Parathyroid adenoma (tissue), 2 donors: ENCODE results near the gene CFAP100.

ENCODE experiments used
- H2AFZ ChIP-seq: fragments of 300-600 bp; sonication (generic); one replicate; pipeline ENCODE4 v1.7.0; 2017; ENCODE audit warnings: antibody characterized with exemption, mild to moderate bottlenecking
- H3K27ac ChIP-seq: fragments of 300-600 bp; sonication (generic); one replicate; pipeline ENCODE4 v1.7.0; 2017
- H3K27me3 ChIP-seq: fragments of 300-600 bp; sonication (generic); one replicate; pipeline ENCODE4 v1.7.0; 2017; ENCODE audit warnings: low read length; ENCODE audit not compliant: control insufficient read depth, insufficient read depth
- H3K36me3 ChIP-seq: fragments of 300-600 bp; sonication (generic); one replicate; pipeline ENCODE4 v1.7.0; 2017; ENCODE audit warnings: low read length; ENCODE audit not compliant: control insufficient read depth, insufficient read depth
- H3K4me1 ChIP-seq: fragments of 300-600 bp; sonication (generic); one replicate; pipeline ENCODE4 v1.7.0; 2017; ENCODE audit warnings: control low read depth
- H3K4me2 ChIP-seq: fragments of 300-600 bp; sonication (generic); one replicate; pipeline ENCODE4 v1.7.0; 2017; ENCODE audit warnings: low read length
- H3K4me3 ChIP-seq: fragments of 300-600 bp; sonication (generic); one replicate; pipeline ENCODE4 v1.7.0; 2017; ENCODE audit warnings: low read depth, low read length
- H3K79me2 ChIP-seq: fragments of 300-600 bp; sonication (generic); one replicate; pipeline ENCODE4 v1.7.0; 2017; ENCODE audit warnings: control low read depth
- H3K9ac ChIP-seq: fragments of 300-600 bp; sonication (generic); one replicate; pipeline ENCODE4 v1.7.0; 2017; ENCODE audit warnings: mild to moderate bottlenecking
- H3K9me3 ChIP-seq: fragments of 300-600 bp; sonication (generic); one replicate; pipeline ENCODE4 v1.7.0; 2017; ENCODE audit warnings: low read length; ENCODE audit not compliant: control insufficient read depth
- TF ChIP-seq, protein P1 (sequence below): fragments of 300-600 bp; sonication (generic); IDR thresholded peaks from one replicate; pipeline ENCODE4 v1.7.0; 2017; ENCODE audit warnings: antibody characterized with exemption, mild to moderate bottlenecking
- donor health status: primary hyperparathyroidism.

CFAP100 gene

DNA sequence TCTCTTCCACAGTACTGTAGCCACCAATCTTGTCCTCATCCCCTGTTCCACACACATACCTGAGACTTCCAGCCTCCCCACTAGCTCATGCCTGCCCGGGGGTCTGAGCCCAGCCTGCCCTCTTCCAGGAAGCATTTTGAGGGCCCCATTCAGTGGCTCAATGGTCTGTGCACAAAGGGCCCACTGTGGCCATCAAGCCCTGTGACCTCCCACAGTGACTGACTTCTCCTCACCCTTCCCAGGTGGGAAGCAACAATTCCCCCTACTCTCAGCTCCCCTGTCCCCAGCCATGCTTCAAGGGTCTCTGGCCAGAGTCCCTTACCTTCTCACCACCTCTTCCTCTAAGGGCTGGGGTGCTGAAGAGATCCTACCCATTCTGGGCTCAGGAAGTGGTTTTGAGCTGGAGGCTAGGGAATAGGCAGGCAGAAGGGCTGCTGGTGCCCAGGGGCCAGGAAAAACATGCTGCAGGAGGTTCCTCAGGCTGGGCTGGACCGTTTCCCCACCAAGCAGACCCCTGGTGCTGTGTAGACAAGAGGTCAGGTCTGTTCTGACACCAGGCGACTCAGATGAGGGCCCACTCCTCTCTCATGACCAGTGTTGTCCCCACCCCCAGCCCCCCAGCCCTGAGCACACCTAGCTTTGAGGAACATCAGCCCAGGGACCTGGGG, 34.5 kb upstream of the CFAP100 start:
- Histone ChIP-seq H3K4me2 (no peak overlapping the region), H3K27ac (no peak overlapping the region), H3K4me3 (no peak overlapping the region), H3K79me2 (no peaks in the 10 kb centered on the region), H3K36me3 (no peaks in the 10 kb centered on the region), H3K9ac (no peak overlapping the region), H3K9me3 (no peaks in the 10 kb centered on the region), H3K4me1 (peaks cover 7% of the 10 kb centered on the region), H3K27me3 (no peaks in the 10 kb centered on the region), H2AFZ (no peak overlapping the region)
- TF ChIP-seq, protein P1, sequence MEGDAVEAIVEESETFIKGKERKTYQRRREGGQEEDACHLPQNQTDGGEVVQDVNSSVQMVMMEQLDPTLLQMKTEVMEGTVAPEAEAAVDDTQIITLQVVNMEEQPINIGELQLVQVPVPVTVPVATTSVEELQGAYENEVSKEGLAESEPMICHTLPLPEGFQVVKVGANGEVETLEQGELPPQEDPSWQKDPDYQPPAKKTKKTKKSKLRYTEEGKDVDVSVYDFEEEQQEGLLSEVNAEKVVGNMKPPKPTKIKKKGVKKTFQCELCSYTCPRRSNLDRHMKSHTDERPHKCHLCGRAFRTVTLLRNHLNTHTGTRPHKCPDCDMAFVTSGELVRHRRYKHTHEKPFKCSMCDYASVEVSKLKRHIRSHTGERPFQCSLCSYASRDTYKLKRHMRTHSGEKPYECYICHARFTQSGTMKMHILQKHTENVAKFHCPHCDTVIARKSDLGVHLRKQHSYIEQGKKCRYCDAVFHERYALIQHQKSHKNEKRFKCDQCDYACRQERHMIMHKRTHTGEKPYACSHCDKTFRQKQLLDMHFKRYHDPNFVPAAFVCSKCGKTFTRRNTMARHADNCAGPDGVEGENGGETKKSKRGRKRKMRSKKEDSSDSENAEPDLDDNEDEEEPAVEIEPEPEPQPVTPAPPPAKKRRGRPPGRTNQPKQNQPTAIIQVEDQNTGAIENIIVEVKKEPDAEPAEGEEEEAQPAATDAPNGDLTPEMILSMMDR: no peak

DNA sequence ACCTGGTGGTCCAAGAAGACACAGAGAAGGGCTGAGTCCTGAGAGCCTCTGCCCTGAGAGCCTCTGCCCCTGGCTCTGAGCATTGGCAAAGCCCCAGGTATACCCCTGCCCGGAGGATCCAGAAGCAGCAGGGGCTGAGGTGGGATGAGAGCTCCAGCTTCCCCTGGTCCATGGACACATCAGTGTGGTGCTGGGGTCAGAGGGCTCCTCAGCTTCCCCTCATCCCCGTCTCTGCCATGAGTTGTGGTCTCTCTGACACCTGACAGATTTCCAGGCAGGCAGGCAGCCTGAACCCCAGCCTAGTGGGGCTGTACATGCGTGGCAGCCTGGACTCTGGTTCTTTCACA, 34.0 kb upstream of the CFAP100 start:
- Histone ChIP-seq H3K9me3 (no peaks in the 10 kb centered on the region), H3K9ac (no peak overlapping the region), H2AFZ (no peak overlapping the region), H3K27me3 (no peaks in the 10 kb centered on the region), H3K4me1 (peaks cover 5% of the 10 kb centered on the region), H3K4me2 (no peak overlapping the region), H3K27ac (no peak overlapping the region), H3K79me2 (no peaks in the 10 kb centered on the region), H3K4me3 (no peak overlapping the region), H3K36me3 (no peaks in the 10 kb centered on the region)
- TF ChIP-seq, protein P1: no peak

DNA sequence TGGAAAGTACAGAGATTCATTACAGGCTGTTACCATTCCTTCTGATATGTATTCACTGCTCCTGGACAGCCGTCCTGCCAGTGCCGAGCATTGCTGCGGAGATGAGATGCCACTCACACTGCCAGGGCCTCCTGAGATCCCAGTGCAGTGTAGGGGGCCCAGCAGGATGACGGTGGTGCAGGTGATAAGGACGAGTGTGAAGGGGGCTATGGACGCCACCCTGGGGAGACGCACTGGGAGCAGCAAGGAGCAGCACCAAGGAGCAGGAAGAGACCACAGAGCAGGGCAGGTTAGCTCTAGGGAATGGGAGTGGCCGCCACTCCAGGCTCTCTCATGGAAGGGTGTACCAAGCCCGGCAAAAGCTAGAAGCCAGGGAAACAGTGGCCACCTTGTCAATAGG, 33.5 kb upstream of the CFAP100 start:
- no peaks in the 10 kb centered on the region for H3K27me3 ChIP-seq
- H2AFZ ChIP-seq: no peak overlapping the region
- no peak overlapping the region for H3K4me3 ChIP-seq
- TF ChIP-seq, protein P1: no peak
- H3K9me3 ChIP-seq: no peaks in the 10 kb centered on the region
- no peak overlapping the region for H3K9ac ChIP-seq
- no peaks in the 10 kb centered on the region for H3K36me3 ChIP-seq
- H3K27ac ChIP-seq: no peak overlapping the region
- no peaks in the 10 kb centered on the region for H3K79me2 ChIP-seq
- H3K4me2 ChIP-seq: no peak overlapping the region
- peaks cover 3% of the 10 kb centered on the region for H3K4me1 ChIP-seq

DNA sequence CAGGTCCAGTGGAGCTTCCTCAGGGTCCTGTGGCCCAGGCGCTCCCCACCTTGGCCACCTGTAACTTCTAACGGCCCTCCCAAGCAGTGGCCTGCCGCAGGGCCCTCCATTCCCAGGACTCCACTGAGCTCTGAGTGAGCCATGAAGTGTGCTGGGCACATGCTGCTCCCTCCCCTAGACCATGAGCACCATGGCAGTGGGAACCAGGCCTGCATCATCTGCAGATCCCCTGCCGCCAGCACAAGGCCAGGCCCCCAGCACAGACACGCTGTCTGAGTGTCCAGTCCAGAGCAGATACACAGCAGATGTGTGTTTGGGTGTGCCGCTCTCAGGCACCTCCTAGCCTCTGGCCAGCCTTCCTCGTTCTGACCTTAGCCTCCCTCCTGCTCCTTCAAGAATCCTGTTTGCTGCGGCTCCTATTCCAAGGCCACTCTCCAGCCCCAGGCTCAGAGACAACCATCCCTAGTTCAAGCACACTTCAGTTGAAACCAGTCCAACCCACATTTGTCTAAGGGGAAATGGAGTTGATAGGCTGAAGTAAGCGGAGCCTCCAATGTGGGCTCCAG, 30.5 kb upstream of the CFAP100 start:
- no peaks in the 10 kb centered on the region for H3K79me2 ChIP-seq
- H3K36me3 ChIP-seq: no peaks in the 10 kb centered on the region
- H3K4me2 ChIP-seq: no peak overlapping the region
- H3K4me3 ChIP-seq: no peak overlapping the region
- H3K9me3 ChIP-seq: no peaks in the 10 kb centered on the region
- H3K9ac ChIP-seq: no peak overlapping the region
- H2AFZ ChIP-seq: no peak overlapping the region
- TF ChIP-seq, protein P1: no peak
- no peaks in the 10 kb centered on the region for H3K4me1 ChIP-seq
- H3K27me3 ChIP-seq: no peaks in the 10 kb centered on the region
- no peak overlapping the region for H3K27ac ChIP-seq

DNA sequence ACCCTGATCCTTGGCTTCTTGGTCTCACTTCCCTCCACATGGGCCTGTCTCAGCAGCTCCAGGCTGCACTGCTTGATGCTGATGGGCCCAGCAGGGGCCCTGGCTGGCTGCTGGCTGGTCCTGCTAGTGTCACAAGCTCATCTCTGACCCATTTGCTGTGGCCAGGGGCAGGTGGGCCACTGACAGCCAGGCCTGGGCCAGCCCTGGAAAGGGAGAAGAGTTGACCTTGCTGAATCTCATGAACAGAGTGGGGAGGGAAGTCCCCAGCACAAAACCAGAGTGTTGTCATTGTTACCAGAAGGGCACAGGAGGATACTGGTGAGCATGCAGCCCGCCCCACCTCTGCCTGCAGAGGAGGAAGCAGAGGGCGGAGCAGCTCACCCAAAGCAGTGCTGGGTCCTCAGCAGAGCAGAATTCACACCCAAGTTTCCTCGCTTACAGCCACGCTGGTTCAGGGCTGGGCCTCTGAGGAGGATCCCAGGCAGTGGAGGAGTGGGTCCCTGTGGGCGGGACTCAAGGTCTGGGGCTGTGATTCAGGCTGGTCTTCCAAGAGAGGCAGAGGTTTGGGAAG, 29.9 kb upstream of the CFAP100 start:
- Histone ChIP-seq H3K79me2 (no peaks in the 10 kb centered on the region), H3K4me3 (no peak overlapping the region), H3K27ac (no peak overlapping the region), H3K36me3 (no peaks in the 10 kb centered on the region), H2AFZ (no peak overlapping the region), H3K4me2 (no peak overlapping the region), H3K27me3 (no peaks in the 10 kb centered on the region), H3K4me1 (no peaks in the 10 kb centered on the region), H3K9ac (no peak overlapping the region), H3K9me3 (no peaks in the 10 kb centered on the region)
- TF ChIP-seq, protein P1: no peak
